Endothelial cell of umbilical vein (primary cell): ENCODE results near the gene ZNF317. TPM values are rescaled to one million over a fixed set of nuclear protein-coding genes. Genes with fewer than 3 reads are reported as not detected.

Experiments used
- BruUV-seq: library from RNA; stranded (reverse); fragments of 400-500 nt; replicated peaks from 2 replicates; lab custom pipeline; 2021; lab: Mats Ljungman, UMichigan
- CTCF ChIA-PET: fragments of 300-600, 350-600 bp; sonication (Branson Sonifier 250); formaldehyde crosslinking; loops from one replicate; lab custom pipeline; 2021; ENCODE audit warnings: antibody characterized with exemption, inconsistent platforms; lab: Charles Lee
- POLR2A ChIA-PET: fragments of 300-600, 350-600 bp; sonication (Branson Sonifier 250); formaldehyde crosslinking; loops from one replicate; lab custom pipeline; 2021; ENCODE audit warnings: antibody characterized with exemption, inconsistent platforms; lab: Charles Lee
- DNase-seq: peaks from one replicate; pipeline ENCODE4 v3.0.0-alpha.2; 2011; ENCODE audit warnings: low read depth, low spot score
- FAIRE-seq: peaks from 2 replicates; lab custom pipeline; 2011; peaks lifted over from hg19 to GRCh38; lab: Jason Lieb, UNC
- H2AFZ ChIP-seq: 2 replicates; pipeline ENCODE4 v1.6.0; 2012; ENCODE audit warnings: low read depth, low read length, control low read depth, inconsistent platforms
- H3K27ac ChIP-seq: 2 replicates; pipeline ENCODE4 v1.5.1; 2011; ENCODE audit warnings: low read depth, mild to moderate bottlenecking, control low read depth, low read length, moderate library complexity; ENCODE audit not compliant: insufficient read depth
- H3K27me3 ChIP-seq, 2 experiments: 2 replicates each; pipeline versions ENCODE4 v1.6.0 to v1.6.1; 2011; ENCODE audit warnings: low read length in 2 of 2, mixed read lengths in 1 of 2; ENCODE audit not compliant: control insufficient read depth in 2 of 2, insufficient read depth in 2 of 2
- H3K36me3 ChIP-seq, 2 experiments: 2 replicates in 1 of 2; 3 replicates in 1 of 2; pipeline ENCODE4 v1.5.1; 2011; ENCODE audit warnings: low read length in 2 of 2, mild to moderate bottlenecking in 1 of 2, moderate library complexity in 1 of 2; ENCODE audit not compliant: control insufficient read depth in 2 of 2, insufficient read depth in 2 of 2; ENCODE audit errors: extremely low read depth in 1 of 2
- H3K4me1 ChIP-seq: 3 replicates; pipeline ENCODE4 v1.5.1; 2011; ENCODE audit warnings: mild to moderate bottlenecking, low read length; ENCODE audit not compliant: control insufficient read depth, insufficient read depth; ENCODE audit errors: extremely low read depth
- H3K4me2 ChIP-seq: 2 replicates; pipeline ENCODE4 v1.6.1; 2011; ENCODE audit warnings: low read length, control low read depth, mixed read lengths; ENCODE audit not compliant: insufficient read depth
- H3K4me3 ChIP-seq, 3 experiments: fragments of 200-600 bp in 1 of 3; sonication (generic), shearing (Covaris generic) in 1 of 3; replicated peaks in 1 of 3; 2 replicates each; pipeline ENCODE4 v1.5.1; 2011 to 2016; ENCODE audit warnings: control low read depth in 3 of 3, low read length in 3 of 3, mild to moderate bottlenecking in 2 of 3, inconsistent platforms in 1 of 3, low read depth in 1 of 3, moderate library complexity in 1 of 3; ENCODE audit not compliant: insufficient read depth in 1 of 3
- H3K79me2 ChIP-seq: 2 replicates; pipeline ENCODE4 v1.6.0; 2012; ENCODE audit warnings: low read length, inconsistent platforms; ENCODE audit not compliant: control insufficient read depth, insufficient read depth
- H3K9ac ChIP-seq: replicated peaks from 2 replicates; pipeline ENCODE3; 2011; ENCODE audit warnings: low read length, control low read depth; ENCODE audit not compliant: insufficient read depth; ENCODE audit errors: extremely low read depth
- H3K9me1 ChIP-seq: replicated peaks from 3 replicates; pipeline ENCODE4 v1.6.0; 2011; ENCODE audit warnings: mild to moderate bottlenecking, low read length; ENCODE audit not compliant: control insufficient read depth, insufficient read depth; ENCODE audit errors: extremely low read depth
- H3K9me3 ChIP-seq: replicated peaks from 2 replicates; pipeline ENCODE4 v1.5.1; 2012; ENCODE audit warnings: low read length, inconsistent platforms; ENCODE audit not compliant: control insufficient read depth, insufficient read depth
- H4K20me1 ChIP-seq: replicated peaks from 2 replicates; pipeline ENCODE3; 2011; ENCODE audit warnings: mild to moderate bottlenecking, low read length; ENCODE audit not compliant: control insufficient read depth, insufficient read depth; ENCODE audit errors: extremely low read depth
- CTCF ChIP-seq, 2 donors: IDR thresholded peaks; 1 replicate in 1 of 2; 2 replicates in 1 of 2; pipeline ENCODE4 v1.5.1; 2011; ENCODE audit warnings: low read length in 2 of 2, mild to moderate bottlenecking in 2 of 2, moderate library complexity in 2 of 2, control low read depth in 1 of 2, inconsistent platforms in 1 of 2, low read depth in 1 of 2; ENCODE audit not compliant: insufficient read depth in 1 of 2; ENCODE audit errors: extremely low read depth in 1 of 2
- EZH2 ChIP-seq: IDR thresholded peaks from 2 replicates; pipeline ENCODE4 v1.6.1; 2012; ENCODE audit warnings: borderline replicate concordance, low read depth, mild to moderate bottlenecking, moderate library complexity, low read length, inconsistent platforms; ENCODE audit not compliant: severe bottlenecking
- FOS ChIP-seq: IDR thresholded peaks from 2 replicates; pipeline ENCODE4 v1.6.1; 2011; ENCODE audit warnings: mild to moderate bottlenecking, low read length, moderate library complexity, borderline replicate concordance; ENCODE audit not compliant: insufficient read depth
- GATA2 ChIP-seq: IDR thresholded peaks from 2 replicates; pipeline ENCODE4 v1.7.0; 2011; ENCODE audit warnings: low read depth, mild to moderate bottlenecking, moderate library complexity, mixed read lengths, low read length; ENCODE audit not compliant: insufficient read length, insufficient read depth
- JUN ChIP-seq: IDR thresholded peaks from 2 replicates; pipeline ENCODE4 v1.6.1; 2011; ENCODE audit warnings: borderline replicate concordance, low read depth; ENCODE audit not compliant: insufficient read length, insufficient read depth
- MYC ChIP-seq: IDR thresholded peaks from one replicate; pipeline ENCODE4 v1.6.1; 2011; ENCODE audit warnings: mild to moderate bottlenecking, low read depth, low read length
- POLR2A ChIP-seq: IDR thresholded peaks from 2 replicates; pipeline ENCODE4 v1.6.1; 2012; ENCODE audit warnings: low read depth, mild to moderate bottlenecking, control low read depth, low read length
- POLR2AphosphoS5 ChIP-seq: IDR thresholded peaks from 2 replicates; pipeline ENCODE4 v1.6.1; 2012; ENCODE audit warnings: low read depth, mild to moderate bottlenecking, control low read depth, low read length, moderate library complexity; ENCODE audit not compliant: insufficient read depth
- dilution Hi-C: fragments of 300-500 bp; cut with MboI; formaldehyde crosslinking; loops from one replicate; pipeline ENCODE4 v1.15.0; 2019; ENCODE audit warnings: low sequenced_read_pairs; ENCODE audit not compliant: extremely low pct_ligation_motif_present
- intact Hi-C: fragments of 100-400 bp; cut with micrococcal nuclease; formaldehyde crosslinking; loops from one replicate; pipeline ENCODE4 v1.10.0; 2022
- polyA plus RNA-seq, 4 experiments: library from polyadenylated mRNA; depleted of rRNA in 3 of 4; stranded (reverse) in 3 of 4; unstranded in 1 of 4; fragments of >200 nt; gene quantifications; 2 replicates each; pipeline versions ENCODE4 v1.2.1 to v1.2.3, GENCODE V29; 2011 to 2012; ENCODE audit warnings: missing spikeins in 1 of 4
- total RNA-seq: library from RNA; stranded (reverse); gene quantifications from 2 replicates; pipeline ENCODE4 v1.2.3, GENCODE V29; 2021
- TF ChIP-seq, protein P1 (sequence below): IDR thresholded peaks from 2 replicates; pipeline ENCODE4 v1.6.1; 2011; ENCODE audit not compliant: insufficient read depth, insufficient read length

The ZNF317 gene
- total and polyA plus RNA-seq, 2 donors (not counting 3 experiments of a cell fraction or from before 2014, with no cell fraction given), result 14.2 to 29.5 TPM

- Histone ChIP-seq H2AFZ (no peak overlapping the region), H4K20me1 (no peaks in the 10 kb centered on the region), H3K4me3 (no peak overlapping the region), H3K4me1 (no peaks in the 10 kb centered on the region), H3K27ac (no peak overlapping the region), H3K27me3 (no peaks in the 10 kb centered on the region), H3K79me2 (no peaks in the 10 kb centered on the region), H3K9me3 (no peaks in the 10 kb centered on the region), H3K36me3 (no peaks in the 10 kb centered on the region), H3K4me2 (no peak overlapping the region), H3K9me1 (no peaks in the 10 kb centered on the region), H3K9ac (no peak overlapping the region)
- POLR2A ChIA-PET, result no interaction called here
- TF ChIP-seq FOS, result no peak
- TF ChIP-seq, protein P1, sequence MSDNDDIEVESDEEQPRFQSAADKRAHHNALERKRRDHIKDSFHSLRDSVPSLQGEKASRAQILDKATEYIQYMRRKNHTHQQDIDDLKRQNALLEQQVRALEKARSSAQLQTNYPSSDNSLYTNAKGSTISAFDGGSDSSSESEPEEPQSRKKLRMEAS, result no peak
- no peak for TF ChIP-seq JUN
- CTCF ChIA-PET, result no interaction called here
- no TSS peak for BruUV-seq
- intact Hi-C loops (no loop called here), dilution Hi-C loops (no loop called here)
- FAIRE-seq (no peak), DNase-seq (no peak)
Observed at GRCh38 chr19:9183000-9183399, 42.8 kb downstream of the ZNF317 start.

- dilution Hi-C loops (no loop called here), intact Hi-C loops (no loop called here)
- H3K27ac ChIP-seq, result no peak overlapping the region
- H3K36me3 ChIP-seq, result no peaks in the 10 kb centered on the region
- H3K27me3 ChIP-seq, result no peaks in the 10 kb centered on the region
- ChIA-PET CTCF (no interaction called here), POLR2A (no interaction called here)
- no TSS peak for BruUV-seq
- FAIRE-seq (no peak), DNase-seq (no peak)
- H3K9me1 ChIP-seq, result no peaks in the 10 kb centered on the region
- H3K4me2 ChIP-seq, result no peak overlapping the region
- TF ChIP-seq CTCF (IDR thresholded peaks at IDR 0.05; ENCODE audit: extremely low read depth in 1 of 2, insufficient read depth in 1 of 2, low read depth in 1 of 2, low read length in 2 of 2), result no peak
- TF ChIP-seq POLR2AphosphoS5, result no peak
- TF ChIP-seq, protein P1, result no peak
- TF ChIP-seq FOS, result no peak
- no peak for TF ChIP-seq EZH2
- no peak for TF ChIP-seq MYC
- TF ChIP-seq GATA2, result no peak
- TF ChIP-seq POLR2A, result no peak
- no peak for TF ChIP-seq JUN
- H2AFZ ChIP-seq, result no peak overlapping the region
- H3K4me3 ChIP-seq, result no peak overlapping the region
- no peaks in the 10 kb centered on the region for H3K4me1 ChIP-seq
- no peak overlapping the region for H3K9ac ChIP-seq
- no peaks in the 10 kb centered on the region for H4K20me1 ChIP-seq
- no peaks in the 10 kb centered on the region for H3K9me3 ChIP-seq
- no peaks in the 10 kb centered on the region for H3K79me2 ChIP-seq
Observed at GRCh38 chr19:9187191-9187590, 47.0 kb downstream of the ZNF317 start.
